ENCODE data around the gene MAPKAP1.

Gene MAPKAP1

GRCh38 chr9:125391704-125392103 lies 315.3 kb downstream of the MAPKAP1 start:
- no peak overlapping the region for H3K4me3 ChIP-seq (ENCODE audit: low read depth, low read length)
- no peaks in the 10 kb centered on the region for H3K27me3 ChIP-seq (replicated peaks)
- H3K27ac ChIP-seq = no peak overlapping the region
- TF ChIP-seq CTCF (IDR thresholded peaks at IDR 0.05; ENCODE audit: low read depth, low read length, missing control alignments) = no peak
- in situ Hi-C loops (cut with HindIII; ENCODE audit: low pct_ligation_motif_present, low sequenced_read_pairs) = no loop called here
- no peak for DNase-seq
- no peaks in the 10 kb centered on the region for H3K36me3 ChIP-seq (replicated peaks)

GRCh38 chr9:125388978-125389377 lies 318.0 kb downstream of the MAPKAP1 start:
- no peak for TF ChIP-seq CTCF (IDR thresholded peaks at IDR 0.05; ENCODE audit: low read depth, low read length, missing control alignments)
- in situ Hi-C loops (cut with HindIII; ENCODE audit: low pct_ligation_motif_present, low sequenced_read_pairs) = no loop called here
- no peak overlapping the region for H3K27ac ChIP-seq

GRCh38 chr9:125387861-125388524 lies 319.0 kb downstream of the MAPKAP1 start:
- DNase-seq = no peak
- in situ Hi-C loops (cut with HindIII; ENCODE audit: low pct_ligation_motif_present, low sequenced_read_pairs) = no loop called here
- TF ChIP-seq CTCF (IDR thresholded peaks at IDR 0.05; ENCODE audit: low read depth, low read length, missing control alignments) = no peak

More at GRCh38 chr9:125388978-125389377, 318.0 kb downstream of the MAPKAP1 start:
- H3K4me3 ChIP-seq (ENCODE audit: low read depth, low read length) = no peak overlapping the region
- no peak for DNase-seq
- no peaks in the 10 kb centered on the region for H3K36me3 ChIP-seq (replicated peaks)
- no peaks in the 10 kb centered on the region for H3K27me3 ChIP-seq (replicated peaks)

More at GRCh38 chr9:125387861-125388524, 319.0 kb downstream of the MAPKAP1 start:
- H3K36me3 ChIP-seq (replicated peaks) = no peaks in the 10 kb centered on the region
- no peaks in the 10 kb centered on the region for H3K27me3 ChIP-seq (replicated peaks)
- no peak overlapping the region for H3K4me3 ChIP-seq (ENCODE audit: low read depth, low read length)
- no peak overlapping the region for H3K27ac ChIP-seq
